NK-92 (cell line): ENCODE results near the gene ADIPOR1.

Experiments used
- DNase-seq: peaks from one replicate; lab custom pipeline; 2025; ENCODE audit not compliant: unreplicated experiment; lab: John Stamatoyannopoulos, UW

Gene ADIPOR1

DNA sequence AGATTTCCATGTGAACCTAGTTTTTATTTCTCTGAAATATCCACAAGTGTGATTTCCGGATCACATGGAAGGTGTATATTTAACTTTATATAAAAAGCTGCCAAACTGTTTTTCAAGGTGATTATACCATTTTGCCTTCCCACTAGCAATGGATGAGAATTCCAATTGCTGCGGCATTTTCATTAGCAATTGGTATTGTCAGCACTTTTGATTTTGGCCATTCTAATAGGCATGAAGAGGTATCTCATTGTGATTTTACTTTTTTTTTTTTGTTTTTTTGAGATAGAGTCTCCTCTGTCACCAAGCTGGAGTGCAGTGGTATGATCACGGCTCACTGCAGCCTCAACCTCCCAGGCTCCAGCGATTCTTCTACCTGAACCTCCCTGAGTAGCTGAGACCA is 13.9 kb upstream of the ADIPOR1 start:
- DNase-seq = no peak

DNA sequence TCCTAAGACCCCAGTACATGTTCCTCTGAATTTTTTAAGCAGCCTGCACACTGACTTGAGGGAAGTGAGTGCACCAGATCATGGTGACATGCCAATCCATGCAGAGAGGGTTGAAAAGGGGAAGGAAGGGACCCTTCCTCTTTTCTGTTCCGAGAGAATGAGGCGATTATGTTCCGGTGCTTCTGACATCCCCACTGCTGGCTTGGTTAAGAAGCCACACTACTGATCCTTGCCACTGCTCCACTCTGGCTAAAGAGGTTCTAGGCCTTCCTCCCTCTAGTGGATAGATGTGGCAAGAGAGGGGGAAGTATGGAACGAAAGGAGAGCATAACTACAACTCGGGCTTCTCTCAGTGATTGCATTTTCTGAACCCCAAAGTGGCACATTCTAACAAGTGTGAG is 10.8 kb upstream of the ADIPOR1 start:
- no peak for DNase-seq

DNA sequence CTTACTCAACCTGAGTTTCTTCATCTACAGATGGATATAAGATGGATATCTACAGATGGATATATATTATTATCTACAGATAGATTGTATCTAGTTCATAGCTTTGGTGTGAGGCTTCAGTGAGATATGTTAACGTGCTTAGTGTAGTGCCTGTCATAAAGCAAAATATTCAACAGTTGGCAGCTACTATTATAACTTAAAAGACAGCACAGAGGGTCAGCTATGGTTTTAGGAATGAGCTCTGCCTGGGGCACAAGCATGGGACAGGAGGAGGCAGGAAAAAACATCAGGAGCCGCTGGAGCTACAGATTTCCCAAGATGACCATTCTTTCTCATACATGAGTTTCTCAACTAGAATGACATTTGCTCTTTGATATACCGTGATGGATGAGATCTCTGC is 10.2 kb upstream of the ADIPOR1 start:
- no peak for DNase-seq

DNA sequence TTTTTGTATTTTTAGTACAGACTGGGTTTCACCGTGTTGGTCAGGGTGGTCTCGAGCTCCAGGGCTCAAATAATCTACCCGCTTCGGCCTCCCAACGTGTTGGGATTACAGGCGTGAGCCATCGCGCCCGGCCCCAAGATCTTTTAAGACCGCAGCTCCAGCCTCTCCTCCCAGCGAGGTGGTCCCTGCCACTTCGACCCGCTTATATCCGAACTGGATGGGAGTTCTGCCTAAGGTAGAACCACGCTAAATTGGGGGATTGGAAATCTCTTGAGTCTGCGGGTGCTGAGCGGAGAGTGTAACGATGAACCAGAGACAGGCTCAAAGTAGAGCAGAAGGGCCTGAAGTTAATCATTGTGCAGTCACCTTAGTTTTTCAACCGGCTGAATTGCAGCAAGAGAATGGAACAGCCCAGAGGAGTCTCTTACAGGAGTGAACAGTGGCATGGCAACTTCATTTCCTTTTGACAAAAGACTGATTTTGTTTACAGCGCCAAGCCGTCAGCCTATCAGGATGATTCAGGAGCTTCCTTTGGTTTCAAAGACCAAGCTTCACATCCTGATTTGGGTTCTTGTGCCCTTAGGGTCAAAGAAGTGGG is 9.7 kb upstream of the ADIPOR1 start:
- no peak for DNase-seq

DNA sequence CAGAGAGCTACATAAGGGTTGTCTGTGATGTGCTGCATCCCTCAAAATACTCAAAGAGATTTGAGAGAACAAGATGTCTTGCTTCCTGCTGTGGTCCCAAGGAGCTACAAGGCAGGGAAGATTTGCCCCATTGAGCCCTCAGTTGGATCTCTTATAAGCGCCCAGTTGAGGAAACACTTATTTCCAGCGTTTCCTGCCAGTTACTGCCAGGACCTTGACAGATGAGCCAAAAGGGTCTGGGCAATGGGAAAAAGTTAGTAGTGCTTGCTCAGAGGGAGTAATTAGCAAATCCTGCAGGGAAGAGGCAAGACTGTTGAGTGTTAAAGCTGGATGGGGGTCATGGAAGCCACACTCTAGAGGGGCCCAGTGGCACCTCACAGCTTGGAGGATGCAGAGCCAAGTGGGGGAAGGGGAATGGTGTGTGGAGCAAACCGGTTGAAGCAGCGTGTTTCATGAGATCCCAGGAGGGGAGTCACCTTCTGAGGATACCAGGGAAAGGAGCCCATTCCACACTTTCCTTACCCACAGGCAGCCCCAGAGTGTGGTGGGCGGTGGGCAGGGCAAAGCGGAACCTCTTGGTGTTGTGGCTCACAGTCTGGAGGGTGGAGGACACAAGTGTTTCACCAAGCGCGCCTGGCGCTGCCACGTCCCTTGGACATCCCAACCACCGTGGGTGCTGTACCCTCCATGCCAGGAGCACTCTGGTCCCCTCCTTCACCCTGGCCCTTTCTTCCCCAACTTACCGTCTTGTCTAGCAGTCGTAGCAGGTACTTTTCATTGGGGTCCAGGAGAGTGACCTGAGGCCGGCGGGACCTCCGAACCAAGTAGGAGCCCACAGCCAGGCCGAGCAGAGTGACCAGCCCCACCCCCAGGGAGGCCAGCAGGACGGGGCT is 8.1 kb upstream of the ADIPOR1 start:
- DNase-seq = no peak

DNA sequence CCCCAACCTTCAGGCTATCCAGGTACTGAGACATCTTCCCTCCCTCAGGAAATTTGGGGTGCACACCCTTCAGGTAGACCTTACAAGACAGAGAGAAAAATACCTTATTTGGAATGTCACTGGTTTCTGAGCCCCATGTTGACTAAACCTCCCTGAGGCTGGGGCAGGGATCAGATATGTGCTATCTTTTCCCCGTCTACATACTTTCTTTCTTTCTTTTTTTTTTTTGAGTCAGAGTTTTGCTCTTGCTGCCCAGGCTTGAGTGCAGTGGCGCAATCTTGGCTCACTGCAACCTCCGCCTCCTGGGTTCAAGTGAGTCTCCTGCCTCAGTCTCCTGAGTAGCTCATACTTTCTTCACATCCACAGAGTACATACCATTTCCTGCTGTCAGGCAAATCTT is 7.3 kb upstream of the ADIPOR1 start:
- DNase-seq = no peak

DNA sequence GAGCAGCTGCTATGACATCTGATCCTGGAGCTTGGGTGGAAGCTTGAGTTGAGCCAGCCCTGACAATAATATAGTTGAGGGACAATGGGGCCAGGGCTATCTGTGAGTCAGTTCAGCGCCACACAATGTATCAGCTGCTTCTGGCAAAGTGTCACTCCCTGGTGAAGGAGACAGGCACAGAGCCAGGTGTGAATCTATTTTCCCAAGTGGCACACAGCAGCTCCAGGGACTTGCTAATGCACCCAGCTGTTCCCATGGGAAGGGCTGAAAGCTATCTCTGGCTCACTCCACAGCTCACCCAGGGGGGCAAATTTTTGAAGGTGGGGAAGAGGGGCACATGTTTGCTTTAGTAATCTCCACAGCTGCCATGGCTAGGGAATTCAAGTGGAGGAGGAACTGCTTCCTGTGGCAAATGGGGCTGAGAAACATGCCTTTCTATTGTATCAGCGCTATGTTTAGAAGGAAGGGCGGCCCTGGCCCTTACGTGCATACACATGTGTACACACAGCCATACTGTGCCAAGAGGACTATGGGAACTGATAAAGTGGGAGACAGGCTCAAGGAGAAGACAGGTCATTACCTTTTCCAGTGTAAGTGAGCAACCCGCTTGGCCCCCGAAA is 6.8 kb upstream of the ADIPOR1 start:
- DNase-seq = no peak

DNA sequence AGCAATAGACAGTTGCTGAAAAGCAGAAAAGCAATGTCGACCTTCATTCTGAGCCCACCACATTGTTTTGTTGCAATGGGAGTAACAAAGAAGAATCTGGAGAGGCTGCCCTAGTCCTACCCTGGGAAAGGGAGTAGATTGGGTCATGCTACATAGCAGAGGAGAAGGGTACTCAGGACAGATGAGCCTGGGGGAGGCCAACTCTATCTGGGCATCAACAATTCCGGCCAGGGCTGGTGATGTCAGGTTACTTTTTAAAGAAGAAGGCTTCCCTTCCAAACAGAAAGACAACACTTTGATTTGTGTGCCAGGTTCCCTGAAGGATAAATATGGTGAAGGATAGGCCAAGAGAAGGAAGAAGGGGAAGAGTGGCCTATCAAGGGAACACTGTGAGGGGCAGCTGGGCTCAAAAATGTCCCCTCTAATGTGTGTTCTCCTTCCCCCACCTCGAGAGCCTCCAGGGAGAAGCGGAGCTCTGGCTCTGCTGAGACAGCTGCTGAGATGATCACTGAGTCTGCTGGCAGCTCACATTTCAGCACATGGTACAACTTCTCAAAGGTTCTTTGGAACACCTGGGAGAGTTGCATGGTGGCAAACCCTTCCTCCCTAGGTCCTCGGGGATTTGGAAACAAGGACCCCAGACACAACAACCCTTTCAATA is 3.2 kb upstream of the ADIPOR1 start:
- no peak for DNase-seq

DNA sequence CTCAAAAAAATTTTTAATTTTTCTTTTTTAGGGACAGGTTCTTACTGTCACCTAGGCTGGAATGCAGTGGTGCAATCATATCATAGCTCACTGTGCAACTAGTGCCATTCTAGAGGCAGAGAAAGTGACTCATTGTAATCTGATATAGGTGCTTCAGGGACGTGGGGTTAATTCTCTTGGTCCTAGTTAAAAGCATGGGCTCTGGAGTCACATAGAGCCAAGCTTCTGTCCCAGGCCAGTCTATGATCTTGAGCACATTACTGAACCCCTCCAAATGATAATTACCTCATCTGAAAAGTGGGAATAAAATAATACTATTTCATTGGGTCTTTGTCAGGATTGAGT is 1.1 kb upstream of the ADIPOR1 start:
- DNase-seq = no peak

DNA sequence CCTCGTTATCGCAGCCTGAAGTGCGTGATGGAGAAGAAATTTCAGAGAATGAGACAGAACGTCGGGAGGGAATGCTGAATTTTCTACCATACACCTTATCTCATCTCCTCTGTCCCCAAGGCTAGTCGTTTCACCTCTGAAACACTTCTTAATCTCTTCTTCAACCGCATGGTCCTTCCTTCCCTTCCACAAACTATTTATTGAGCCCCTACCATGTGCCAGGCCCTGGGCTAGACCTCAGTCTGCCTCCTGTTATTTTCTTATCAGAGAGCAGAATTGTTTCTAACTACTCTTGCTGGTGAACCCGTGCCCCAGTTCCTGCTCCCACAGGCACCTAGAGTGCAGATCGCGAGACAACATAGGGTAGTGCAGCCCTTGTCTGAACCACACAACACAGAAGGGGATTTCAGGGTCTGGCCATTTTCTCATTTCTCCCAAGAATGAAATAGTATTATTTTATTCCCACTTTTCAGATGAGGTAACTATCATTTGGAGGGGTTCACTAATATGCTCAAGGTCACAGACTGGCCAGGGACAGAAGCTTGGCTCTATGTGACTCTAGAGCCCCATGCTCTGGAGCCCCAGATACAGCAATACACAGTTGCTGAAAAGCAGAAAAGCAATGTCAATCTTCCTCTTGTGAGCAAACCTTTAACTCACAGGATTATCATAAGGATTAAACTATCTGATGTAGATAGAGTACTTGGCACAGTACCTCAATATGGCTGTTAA is 598 bp upstream of the ADIPOR1 start:
- no peak for DNase-seq

DNA sequence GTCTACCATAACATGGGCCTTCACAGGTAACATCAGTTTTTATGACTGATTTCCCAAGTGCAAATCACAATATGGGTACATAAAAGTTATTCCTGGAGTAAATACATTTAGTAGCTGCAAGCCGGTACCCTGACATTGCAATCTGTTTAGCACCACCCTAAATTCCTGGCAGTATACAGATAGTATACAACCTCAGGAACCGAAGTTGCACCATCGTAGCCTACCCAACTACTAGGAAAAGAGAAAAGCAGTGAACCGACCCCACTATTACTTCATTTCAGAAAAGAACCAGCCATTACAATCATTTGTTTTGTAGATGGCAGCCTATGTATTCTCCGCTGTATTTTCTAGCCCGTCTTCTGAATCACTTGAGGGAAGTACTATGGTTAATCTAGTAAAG is 1.1 kb downstream of the ADIPOR1 start:
- DNase-seq = no peak

DNA sequence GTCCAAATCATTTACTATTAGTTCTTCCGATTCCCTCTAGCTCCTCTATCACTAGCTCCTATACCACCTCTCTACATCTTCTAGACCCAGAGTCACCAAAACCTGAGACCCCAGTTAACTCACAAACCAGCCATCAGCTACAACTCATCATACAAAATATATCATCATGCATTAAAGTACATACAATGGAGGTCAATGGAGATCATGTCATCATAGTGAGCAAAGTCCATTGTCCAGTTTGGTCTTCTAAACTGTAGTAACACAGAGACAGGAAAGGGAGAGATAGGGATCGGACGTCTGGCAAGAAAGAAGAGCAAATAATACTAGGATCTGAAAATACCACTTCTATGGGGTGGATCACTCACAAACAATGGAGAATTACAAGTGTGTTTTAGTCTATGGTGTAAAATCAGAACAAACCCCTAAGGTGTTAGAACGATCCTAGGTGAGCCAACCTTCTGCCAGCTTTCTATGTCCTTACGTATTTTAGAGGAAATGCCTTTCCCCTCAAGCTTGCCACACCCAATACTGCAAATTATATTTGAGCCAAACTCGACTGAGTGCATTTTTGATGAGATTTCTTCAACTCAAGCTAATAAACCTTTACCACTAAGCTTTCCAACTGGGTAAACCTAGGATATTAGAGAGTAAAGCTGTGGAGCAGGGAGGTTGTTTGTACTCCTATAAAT is 3.9 kb downstream of the ADIPOR1 start:
- DNase-seq = no peak

DNA sequence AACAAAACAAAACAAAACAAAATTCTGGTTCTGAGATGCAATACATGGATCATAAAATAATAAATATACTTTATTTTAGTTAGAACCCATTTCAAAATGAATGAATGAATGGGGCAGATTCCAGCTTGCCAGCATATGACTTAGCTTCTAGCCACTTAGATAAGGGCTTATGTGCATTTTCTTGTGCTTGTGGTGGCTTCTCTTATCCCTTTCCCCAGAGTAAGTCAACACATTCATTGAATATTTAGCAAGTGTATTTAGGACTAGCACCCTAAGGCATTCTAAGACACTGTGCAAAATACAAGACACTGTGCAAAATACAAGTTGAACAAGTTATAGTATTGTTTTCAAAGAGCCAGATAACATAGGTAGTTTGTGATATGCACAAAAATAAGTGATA is 4.7 kb downstream of the ADIPOR1 start:
- no peak for DNase-seq

DNA sequence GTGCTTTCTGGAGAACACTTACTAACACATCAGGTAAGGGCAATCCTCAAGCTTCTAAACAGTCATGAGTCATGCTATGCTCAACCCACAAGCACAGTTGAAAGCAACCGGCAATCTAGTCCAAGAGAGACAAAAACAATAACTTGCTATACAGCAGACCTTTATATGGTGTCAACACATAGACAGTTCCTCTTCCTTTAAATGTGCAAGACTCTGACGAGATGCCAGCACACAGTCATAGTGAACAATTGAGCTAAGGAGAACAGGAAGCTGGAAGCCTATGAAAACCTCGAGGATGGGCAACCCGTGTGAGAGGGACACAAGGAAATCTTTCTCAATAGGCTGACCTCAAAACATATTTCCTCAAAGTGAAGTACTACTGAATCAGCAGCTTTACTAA is 5.3 kb downstream of the ADIPOR1 start:
- no peak for DNase-seq

DNA sequence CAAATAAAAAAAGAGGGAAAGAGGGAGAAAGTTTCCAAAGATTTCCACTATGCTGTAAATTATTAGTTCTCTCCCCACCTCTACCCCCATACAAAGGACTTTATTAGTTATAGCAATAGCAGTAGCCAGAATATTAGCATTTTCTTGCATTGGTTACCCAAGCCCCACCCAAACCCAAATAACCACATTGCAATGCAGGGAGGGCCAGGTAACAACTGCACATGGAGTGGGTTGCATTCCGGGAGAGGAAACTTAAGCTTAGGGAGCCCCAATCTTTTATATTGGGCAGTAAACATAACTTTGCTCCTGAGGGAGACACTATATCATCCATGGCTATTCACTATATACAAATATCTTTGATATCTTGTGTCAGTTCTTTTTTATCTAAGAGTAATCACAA is 6.0 kb downstream of the ADIPOR1 start:
- DNase-seq = no peak

DNA sequence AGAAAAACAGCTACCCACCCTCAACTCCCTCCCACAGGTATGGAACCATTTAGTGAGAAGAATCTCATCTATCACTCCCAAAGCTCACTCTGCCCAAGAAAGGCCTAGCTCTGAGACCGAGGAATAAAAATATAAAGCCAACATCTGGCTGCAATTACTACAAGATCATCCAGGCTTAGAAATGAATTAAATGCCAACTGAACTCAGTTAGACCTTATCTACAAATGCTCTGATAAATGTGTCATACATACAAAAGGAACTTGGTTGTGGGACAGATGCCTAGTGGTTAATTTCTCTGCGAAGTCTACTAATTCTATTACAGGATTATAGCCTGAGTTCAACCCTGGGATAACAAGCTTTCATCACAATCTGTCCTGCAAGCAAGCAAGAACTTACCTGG is 6.7 kb downstream of the ADIPOR1 start:
- no peak for DNase-seq

DNA sequence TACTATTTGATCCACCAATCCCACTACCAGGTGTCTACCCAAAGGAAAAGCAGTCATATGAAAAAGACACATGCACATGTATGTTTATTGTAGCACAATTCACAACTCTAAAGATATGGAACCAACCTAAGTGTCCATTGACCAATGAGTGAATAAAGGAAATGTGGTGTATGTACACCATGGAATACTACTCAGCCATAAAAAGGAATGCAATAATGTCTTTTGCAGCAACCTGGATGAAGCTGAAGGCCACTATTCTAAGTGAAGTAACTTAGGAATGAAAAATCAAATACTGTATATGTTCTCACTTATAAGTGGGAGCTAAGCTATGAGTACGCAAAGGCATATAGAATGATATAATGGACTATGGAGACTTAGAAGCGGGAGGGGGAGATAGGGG is 12.6 kb downstream of the ADIPOR1 start:
- DNase-seq = no peak

DNA sequence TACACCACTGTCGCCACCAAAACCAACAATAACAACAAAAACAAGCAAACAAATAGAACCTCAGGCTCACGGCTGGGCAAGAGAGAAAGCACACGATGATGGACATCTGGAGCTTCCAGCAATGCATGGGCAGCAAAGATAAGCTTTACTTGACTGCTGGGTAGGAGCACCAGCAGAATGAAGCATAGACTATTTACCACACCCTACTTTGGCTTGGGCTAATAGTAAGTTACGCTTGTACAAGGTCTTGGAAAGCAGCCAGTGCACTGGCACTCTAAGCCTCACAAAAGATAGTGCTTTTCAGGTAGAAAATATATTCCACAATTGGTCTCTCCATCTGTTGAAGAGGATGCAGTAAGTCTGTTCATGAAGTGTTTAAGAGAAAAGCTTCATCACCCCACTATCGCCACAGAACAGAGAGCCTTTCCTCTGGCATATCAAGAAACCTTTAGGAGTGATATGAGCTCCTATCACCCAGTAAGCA is 13.6 kb downstream of the ADIPOR1 start:
- DNase-seq = no peak

DNA sequence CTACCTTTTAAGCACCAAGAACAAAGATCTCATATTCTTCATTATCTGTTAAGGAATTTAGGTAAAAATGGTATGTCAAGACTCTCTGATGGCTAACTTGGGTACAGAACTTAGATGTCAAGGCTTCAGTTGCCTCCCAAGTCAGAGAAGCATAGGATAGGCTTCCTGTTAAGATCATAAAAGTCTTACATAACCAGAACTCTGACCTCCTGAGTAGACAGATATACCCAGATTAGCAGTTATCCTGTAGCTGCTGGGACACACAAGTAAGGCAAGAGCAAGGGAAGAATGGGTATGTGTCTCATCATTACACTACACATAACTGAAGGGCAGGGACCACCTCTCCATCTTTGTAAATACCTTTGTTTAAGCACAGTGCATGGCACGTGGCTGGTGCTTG is 15.7 kb downstream of the ADIPOR1 start:
- no peak for DNase-seq

DNA sequence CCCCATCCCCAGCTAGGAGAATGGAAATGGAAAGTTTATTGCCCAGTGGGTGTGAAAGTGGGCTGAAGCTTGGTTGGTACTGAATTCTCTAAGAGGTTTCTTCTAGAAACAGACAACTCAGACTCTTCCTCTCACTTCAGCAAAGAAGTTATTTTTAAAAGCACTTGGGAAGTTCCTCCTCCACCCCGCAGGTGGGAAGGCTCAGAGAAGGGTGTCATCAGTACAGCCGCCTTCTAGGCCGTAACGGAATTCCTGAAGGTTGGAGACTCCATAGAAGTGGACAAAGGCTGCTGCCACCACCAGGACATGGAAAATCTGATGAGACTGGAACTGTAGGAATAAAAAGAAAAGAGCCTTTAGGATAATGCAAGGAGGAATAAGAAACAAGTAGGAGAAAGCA is 16.7 kb downstream of the ADIPOR1 start:
- no peak for DNase-seq

DNA sequence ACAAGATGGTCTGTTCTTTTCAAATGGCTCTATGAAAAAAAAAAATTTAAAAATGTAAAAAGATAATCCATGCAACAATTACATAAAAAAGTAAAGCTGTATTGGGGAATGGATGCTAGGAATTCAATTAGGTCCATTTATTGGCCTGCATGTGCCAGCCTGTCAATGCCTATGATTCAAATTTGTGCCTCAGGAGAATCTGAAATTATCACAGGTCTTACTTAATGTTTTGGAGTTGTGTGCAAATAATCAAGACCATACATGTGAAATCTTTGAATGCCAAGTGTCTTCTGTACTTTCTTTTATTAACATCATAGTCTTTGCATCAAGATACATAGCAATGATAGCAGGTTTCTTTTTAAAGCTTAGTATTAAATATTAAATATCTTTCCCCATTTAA is 17.6 kb downstream of the ADIPOR1 start:
- no peak for DNase-seq
